Lung (tissue), 12 donors: ENCODE data around the gene CHST11. TPM values are rescaled to one million over a fixed set of nuclear protein-coding genes. Genes with fewer than 3 reads are reported as not detected.

Experiments used
- ATAC-seq: fragments of 200-7000 bp; cut with Tn5 transposase; one replicate; pipeline ENCODE4 v1.9.1; 2020; ENCODE audit warnings: moderate number of reproducible peaks; ENCODE audit not compliant: insufficient read depth, low FRiP score
- DNase-seq, 3 donors: peaks; one replicate each; pipeline ENCODE4 v3.0.0-alpha.2; 2013 to 2017
- H3K27ac ChIP-seq, 2 donors: one replicate each; pipeline ENCODE4 v1.5.1; 2013; ENCODE audit warnings: mild to moderate bottlenecking in 2 of 2, moderate library complexity in 2 of 2, control low read depth in 1 of 2, inconsistent platforms in 1 of 2, low read depth in 1 of 2, low read length in 1 of 2
- H3K27me3 ChIP-seq, 3 donors: one replicate each; pipeline ENCODE4 v1.5.1; 2013; ENCODE audit warnings: low read length in 2 of 3; ENCODE audit not compliant: control insufficient read depth in 3 of 3, insufficient read depth in 3 of 3
- H3K36me3 ChIP-seq, 4 donors: one replicate each; pipeline ENCODE4 v1.5.1; 2013; ENCODE audit warnings: low read length in 4 of 4, mild to moderate bottlenecking in 1 of 4, moderate library complexity in 1 of 4; ENCODE audit not compliant: control insufficient read depth in 4 of 4, insufficient read depth in 4 of 4
- H3K4me1 ChIP-seq, 5 donors: one replicate each; pipeline ENCODE4 v1.5.1; 2013; ENCODE audit warnings: low read length in 5 of 5, mild to moderate bottlenecking in 2 of 5, moderate library complexity in 1 of 5; ENCODE audit not compliant: control insufficient read depth in 5 of 5, insufficient read depth in 5 of 5
- H3K4me3 ChIP-seq: one replicate; pipeline ENCODE4 v1.5.1; 2013; ENCODE audit warnings: mild to moderate bottlenecking, control low read depth, moderate library complexity
- H3K9ac ChIP-seq, 2 donors: one replicate each; pipeline ENCODE4 v1.5.1; 2013; ENCODE audit warnings: low read length in 2 of 2, control low read depth in 1 of 2; ENCODE audit not compliant: insufficient read depth in 1 of 2
- H3K9me3 ChIP-seq, 4 donors: one replicate each; pipeline ENCODE4 v1.5.1; 2013; ENCODE audit warnings: low read length in 3 of 4, mild to moderate bottlenecking in 1 of 4, moderate library complexity in 1 of 4; ENCODE audit not compliant: control insufficient read depth in 4 of 4, insufficient read depth in 3 of 4
- WGBS, 2 donors: extraction: QIAGEN DNeasy Blood & Tissue Kit; methylation state at CpG; one replicate each; pipeline ENCODE4 v1.1.7; 2013; 5-methylcytosine and 5-hydroxymethylcytosine counted together
- polyA plus RNA-seq, 2 donors: library from polyadenylated mRNA; stranded (reverse); fragments of 200-250 nt; gene quantifications; one replicate each; pipeline ENCODE4 v1.2.1, GENCODE V29; 2013
- total RNA-seq, 2 donors: library from RNA; depleted of rRNA in 1 of 2; stranded (reverse); fragments of >200 nt in 1 of 2; gene quantifications; one replicate each; pipeline ENCODE4 v1.2.1, GENCODE V29; 2014 to 2021
- TF ChIP-seq, protein P1 (sequence below): IDR thresholded peaks from 2 replicates; pipeline ENCODE4 v1.5.1; 2012; ENCODE audit warnings: mild to moderate bottlenecking; ENCODE audit errors: control extremely low read depth, extremely low read depth
- donor health status: control.
- donor health status: control.
- donor health status: Bipolar disorder and iron deficiency.
- donor health status: healthy.
- donor health status: DM: yes; HTN: yes; CAD: no.

CHST11 gene
- total and polyA plus RNA-seq, 4 donors: 9.0 to 63.2 (median 27.7) TPM

DNA sequence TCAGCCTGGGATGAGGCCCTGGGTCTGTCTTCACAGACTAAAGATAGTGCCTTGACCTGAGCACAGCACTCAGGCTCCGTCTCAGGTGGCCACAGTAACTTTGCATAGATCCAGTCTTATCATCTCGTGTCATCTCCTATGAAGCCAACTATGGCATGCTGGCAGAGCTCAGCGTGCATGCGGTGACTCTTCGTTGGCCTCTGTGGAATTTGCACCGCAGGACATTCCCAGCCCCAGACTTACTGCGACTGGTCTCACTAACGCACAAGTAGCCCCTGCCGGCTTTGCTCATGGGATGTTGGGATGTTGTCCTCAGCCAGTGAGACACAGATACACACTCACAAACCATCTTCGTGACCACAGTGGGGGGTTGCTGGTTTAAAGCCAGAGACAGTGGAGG, 199.6 kb downstream of the CHST11 start:
- no peak for ATAC-seq
- H3K9ac ChIP-seq: no peak overlapping the region
- peaks cover 0 to 8% (median 0%) of the 10 kb centered on the region in 5 donors for H3K4me1 ChIP-seq
- 94 to 95% methylated on average over 10 of the region's 10 CpGs for WGBS, 2 donors
- no peak for DNase-seq
- no peaks in the 10 kb centered on the region for H3K9me3 ChIP-seq
- no peak overlapping the region for H3K4me3 ChIP-seq
- H3K27me3 ChIP-seq: no peaks in the 10 kb centered on the region
- H3K27ac ChIP-seq: no peak overlapping the region
- TF ChIP-seq, protein P1, sequence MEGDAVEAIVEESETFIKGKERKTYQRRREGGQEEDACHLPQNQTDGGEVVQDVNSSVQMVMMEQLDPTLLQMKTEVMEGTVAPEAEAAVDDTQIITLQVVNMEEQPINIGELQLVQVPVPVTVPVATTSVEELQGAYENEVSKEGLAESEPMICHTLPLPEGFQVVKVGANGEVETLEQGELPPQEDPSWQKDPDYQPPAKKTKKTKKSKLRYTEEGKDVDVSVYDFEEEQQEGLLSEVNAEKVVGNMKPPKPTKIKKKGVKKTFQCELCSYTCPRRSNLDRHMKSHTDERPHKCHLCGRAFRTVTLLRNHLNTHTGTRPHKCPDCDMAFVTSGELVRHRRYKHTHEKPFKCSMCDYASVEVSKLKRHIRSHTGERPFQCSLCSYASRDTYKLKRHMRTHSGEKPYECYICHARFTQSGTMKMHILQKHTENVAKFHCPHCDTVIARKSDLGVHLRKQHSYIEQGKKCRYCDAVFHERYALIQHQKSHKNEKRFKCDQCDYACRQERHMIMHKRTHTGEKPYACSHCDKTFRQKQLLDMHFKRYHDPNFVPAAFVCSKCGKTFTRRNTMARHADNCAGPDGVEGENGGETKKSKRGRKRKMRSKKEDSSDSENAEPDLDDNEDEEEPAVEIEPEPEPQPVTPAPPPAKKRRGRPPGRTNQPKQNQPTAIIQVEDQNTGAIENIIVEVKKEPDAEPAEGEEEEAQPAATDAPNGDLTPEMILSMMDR: no peak
- H3K36me3 ChIP-seq: no peaks in the 10 kb centered on the region

DNA sequence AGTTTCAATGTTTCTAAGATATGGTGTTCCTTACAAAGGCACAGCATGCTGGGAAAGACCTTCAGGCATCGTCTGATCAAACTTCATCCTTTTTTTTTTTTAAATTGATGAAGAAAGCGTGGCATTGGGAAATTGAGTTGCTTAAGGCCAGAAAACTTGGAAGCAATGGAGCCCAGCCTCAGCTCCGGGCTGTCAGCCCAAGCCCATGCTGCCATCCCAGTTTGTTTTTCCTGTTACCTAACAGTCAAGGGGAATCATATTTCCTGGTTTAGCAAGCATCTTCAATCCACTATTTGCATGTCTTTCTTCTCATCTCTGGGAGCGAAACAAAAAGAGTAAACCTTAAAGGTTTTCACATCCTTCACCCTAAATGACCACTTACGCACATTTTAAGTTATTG, 200.2 kb downstream of the CHST11 start:
- peak in 2 of 3 donors; percentile 23 to 64 for DNase-seq
- Histone ChIP-seq H3K27me3 (no peaks in the 10 kb centered on the region), H3K4me1 (peaks cover 0 to 8% (median 0%) of the 10 kb centered on the region in 5 donors), H3K9ac (no peak overlapping the region), H3K4me3 (no peak overlapping the region), H3K36me3 (no peaks in the 10 kb centered on the region), H3K9me3 (no peaks in the 10 kb centered on the region), H3K27ac (no peak overlapping the region)
- 56 to 64% methylated on average over 5 of the region's 5 CpGs for WGBS, 2 donors
- TF ChIP-seq, protein P1: no peak
- ATAC-seq: peak; percentile 10

DNA sequence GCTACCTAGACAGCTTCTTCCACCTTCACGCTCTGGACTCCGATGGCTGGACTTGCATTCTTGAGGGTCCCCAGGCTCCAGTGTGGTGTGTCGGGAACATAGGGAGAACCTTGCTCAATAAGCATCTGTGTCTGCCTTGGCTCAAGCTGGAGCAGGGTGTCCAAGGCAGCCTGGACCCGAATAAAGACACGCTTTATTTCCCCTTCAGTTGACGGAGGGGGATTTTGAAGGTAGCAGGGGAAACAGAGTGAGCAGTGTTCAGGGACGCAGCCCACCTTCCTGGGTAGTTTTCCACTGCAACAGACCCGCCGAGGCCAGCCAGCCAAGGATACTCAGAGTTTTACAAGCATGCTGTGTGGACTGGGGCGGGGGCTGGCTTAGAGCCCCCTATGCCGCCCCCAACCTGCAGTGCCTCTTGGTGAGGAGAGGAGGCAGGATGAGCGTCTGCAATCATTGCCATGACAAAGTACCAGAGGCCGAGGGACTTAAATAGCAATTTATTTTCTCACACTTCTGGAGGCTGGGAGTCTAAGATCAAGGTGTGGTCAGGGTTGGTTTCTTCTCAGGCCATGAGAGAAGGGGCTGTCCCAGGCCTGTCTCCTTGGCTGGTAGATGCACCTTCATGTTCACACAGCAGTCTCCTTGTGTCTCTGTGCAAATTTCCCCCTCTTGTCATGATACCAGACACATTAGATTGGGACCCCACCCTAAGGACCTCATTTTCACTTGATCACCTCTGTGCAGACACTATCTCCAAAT, 201.2 kb downstream of the CHST11 start:
- no peak for ATAC-seq
- Histone ChIP-seq H3K9me3 (no peaks in the 10 kb centered on the region), H3K36me3 (no peaks in the 10 kb centered on the region), H3K9ac (no peak overlapping the region), H3K4me3 (no peak overlapping the region), H3K27me3 (no peaks in the 10 kb centered on the region), H3K4me1 (peaks cover 0 to 8% (median 0%) of the 10 kb centered on the region in 5 donors), H3K27ac (no peak overlapping the region)
- DNase-seq: no peak
- WGBS, 2 donors: 93 to 94% methylated on average over 13 of the region's 13 CpGs
- TF ChIP-seq, protein P1: no peak
